Thyroid gland (tissue), 4 donors: ENCODE measurements around the gene CTDSP2. TPM values are rescaled to one million over a fixed set of nuclear protein-coding genes. Genes with fewer than 3 reads are reported as not detected.

Source experiments
- DNase-seq, 2 donors: peaks; one replicate each; pipeline ENCODE4 v3.0.0-alpha.2; 2019
- H3K27ac ChIP-seq, 3 donors: fragments of 200-600 bp; sonication (generic); 1 replicate in 2 of 3; 2 replicates in 1 of 3; pipeline ENCODE4 v1.5.1; 2016 to 2019; ENCODE audit warnings: mild to moderate bottlenecking in 1 of 3, moderate library complexity in 1 of 3
- H3K27me3 ChIP-seq: fragments of 200-600 bp; sonication (generic); one replicate; pipeline ENCODE4 v1.5.1; 2019
- H3K36me3 ChIP-seq, 2 donors: fragments of 200-600 bp; sonication (generic); one replicate each; pipeline ENCODE4 v1.5.1; 2016 to 2019
- H3K4me1 ChIP-seq, 2 donors: fragments of 200-600 bp; sonication (generic); one replicate each; pipeline ENCODE4 v1.5.1; 2017 to 2019
- H3K4me3 ChIP-seq, 3 donors: fragments of 200-600 bp; sonication (generic); replicated peaks in 1 of 3; 1 replicate in 2 of 3; 2 replicates in 1 of 3; pipeline ENCODE4 v1.5.1; 2016; ENCODE audit warnings: mild to moderate bottlenecking in 1 of 3
- H3K9me3 ChIP-seq: fragments of 200-600 bp; sonication (generic); one replicate; pipeline ENCODE4 v1.5.1; 2017
- CTCF ChIP-seq, 6 experiments: fragments of 200-600 bp in 3 of 6; fragments of 450-650 bp in 3 of 6; sonication (generic) in 3 of 6; IDR thresholded peaks; one replicate each; pipeline ENCODE4 v1.5.1; 2016 to 2019; ENCODE audit warnings: antibody characterized with exemption in 6 of 6, mild to moderate bottlenecking in 2 of 6, inconsistent platforms in 1 of 6, moderate library complexity in 1 of 6
- POLR2A ChIP-seq, 2 donors: fragments of 450-650 bp; IDR thresholded peaks; one replicate each; pipeline ENCODE4 v1.6.1; 2017; ENCODE audit warnings: antibody characterized with exemption in 2 of 2, mild to moderate bottlenecking in 2 of 2, moderate library complexity in 1 of 2
- WGBS, 2 donors: methylation state at CpG; one replicate each; pipeline ENCODE4 v1.1.5; 2017; 5-methylcytosine and 5-hydroxymethylcytosine counted together
- intact Hi-C: fragments of 100-400 bp; cut with DNase I; formaldehyde crosslinking; loops from one replicate; pipeline ENCODE4 v1.15.1; 2023
- total RNA-seq, 4 donors: library from RNA; depleted of rRNA; stranded (reverse); fragments of >200 nt; gene quantifications; one replicate each; pipeline ENCODE4 v1.2.3, GENCODE V29; 2016

Gene CTDSP2
- total RNA-seq, 4 donors from 2014 or later: 91.5 to 190 (median 138) TPM

- WGBS, 2 donors: 28 to 32% methylated on average over 8 of the region's 8 CpGs
- TF ChIP-seq POLR2A (IDR thresholded peaks at IDR 0.05): no peak
- no peak for TF ChIP-seq CTCF (IDR thresholded peaks at IDR 0.05)
- DNase-seq: no peak
- intact Hi-C loops: no loop called here
- H3K27me3 ChIP-seq: no peaks in the 10 kb centered on the region
- H3K36me3 ChIP-seq: no peaks in the 10 kb centered on the region
- H3K9me3 ChIP-seq: no peaks in the 10 kb centered on the region
- H3K4me1 ChIP-seq: peaks cover 99 to 100% of the 10 kb centered on the region in 2 donors
- peak overlapping the region; percentile 47 to 67 (median 55) for H3K27ac ChIP-seq
- no peak overlapping the region for H3K4me3 ChIP-seq
Measured at GRCh38 chr12:57838594-57839302, 7.8 kb downstream of the CTDSP2 start.

- DNase-seq: peak; percentile 81
- Histone ChIP-seq H3K27ac (peak overlapping the region; percentile 47 to 67 (median 55)), H3K36me3 (no peaks in the 10 kb centered on the region), H3K27me3 (no peaks in the 10 kb centered on the region), H3K4me3 (no peak overlapping the region), H3K9me3 (no peaks in the 10 kb centered on the region), H3K4me1 (peaks cover 99 to 100% of the 10 kb centered on the region in 2 donors)
- TF ChIP-seq POLR2A (IDR thresholded peaks at IDR 0.05) (no peak), CTCF (IDR thresholded peaks at IDR 0.05) (no peak)
- intact Hi-C loops: no loop called here
- WGBS, 2 donors: 8 to 11% methylated on average over 4 to 5 of the region's 5 CpGs
Measured at GRCh38 chr12:57837864-57838562, 8.5 kb downstream of the CTDSP2 start.

- no peaks in the 10 kb centered on the region for H3K36me3 ChIP-seq
- 11 to 12% methylated on average over 13 of the region's 13 CpGs for WGBS, 2 donors
- H3K27me3 ChIP-seq: no peaks in the 10 kb centered on the region
- peak; percentile 72 to 78 for DNase-seq
- peaks cover 98 to 100% of the 10 kb centered on the region in 2 donors for H3K4me1 ChIP-seq
- H3K9me3 ChIP-seq: no peaks in the 10 kb centered on the region
- intact Hi-C loops: no loop called here
- H3K4me3 ChIP-seq: no peak overlapping the region
- TF ChIP-seq CTCF (IDR thresholded peaks at IDR 0.05) (no peak), POLR2A (IDR thresholded peaks at IDR 0.05) (no peak)
- H3K27ac ChIP-seq: peak overlapping the region; percentile 5 to 55 (median 30)
Measured at GRCh38 chr12:57836442-57837375, 9.8 kb downstream of the CTDSP2 start.

- 55 to 64% methylated on average over 9 of the region's 9 CpGs for WGBS, 2 donors
- TF ChIP-seq CTCF (IDR thresholded peaks at IDR 0.05) (no peak), POLR2A (IDR thresholded peaks at IDR 0.05) (no peak)
- Histone ChIP-seq H3K9me3 (no peaks in the 10 kb centered on the region), H3K4me3 (no peak overlapping the region), H3K27me3 (no peaks in the 10 kb centered on the region), H3K36me3 (no peaks in the 10 kb centered on the region), H3K27ac (peak overlapping the region; percentile 5 to 55 (median 30)), H3K4me1 (peaks cover 93 to 100% of the 10 kb centered on the region in 2 donors)
- intact Hi-C loops: no loop called here
- no peak for DNase-seq
Measured at GRCh38 chr12:57835366-57836288, 10.9 kb downstream of the CTDSP2 start.
